Measurements from ENCODE around the gene NFAM1. TPM values are rescaled to one million over a fixed set of nuclear protein-coding genes. Genes with fewer than 3 reads are reported as not detected.

Gene NFAM1
- total RNA-seq, 1 donor from 2014 or later: 0.19 TPM

- H3K36me3 Mint-ChIP-seq: no peaks in the 10 kb centered on the region
- TF ChIP-seq EZH2 (IDR thresholded peaks at IDR 0.05): no peak
- no peak for TF ChIP-seq EZH2phosphoT487 (IDR thresholded peaks at IDR 0.05)
- TF ChIP-seq CTCF (IDR thresholded peaks at IDR 0.05): no peak
- H3K4me3 Mint-ChIP-seq: no peak overlapping the region
- H3K27me3 Mint-ChIP-seq (ENCODE audit: insufficient read depth, low read depth): peaks cover 24% of the 10 kb centered on the region
- DNase-seq (ENCODE audit: low spot score): no peak
- H3K27ac ChIP-seq: no peak overlapping the region
- H3K36me3 ChIP-seq: no peaks in the 10 kb centered on the region
- H4K20me1 ChIP-seq (ENCODE audit: low read depth): no peaks in the 10 kb centered on the region
- no peaks in the 10 kb centered on the region for H3K27me3 ChIP-seq
- H3K4me3 ChIP-seq: no peak overlapping the region
- H3K9ac ChIP-seq: no peak overlapping the region
- H3K79me2 ChIP-seq (ENCODE audit: low read depth): no peaks in the 10 kb centered on the region
- peak overlapping the region; percentile 27 for H3K4me2 ChIP-seq
- no peak overlapping the region for H2AFZ ChIP-seq (replicated peaks)
- no peaks in the 10 kb centered on the region for H3K9me3 Mint-ChIP-seq
- H3K9me3 ChIP-seq (ENCODE audit: low read depth): no peaks in the 10 kb centered on the region
- peak overlapping the region; percentile 30 for H3K27ac Mint-ChIP-seq
- H3F3A ChIP-seq (ENCODE audit: low read depth): peaks cover 26% of the 10 kb centered on the region
- peaks cover 33% of the 10 kb centered on the region for H3K4me1 ChIP-seq
- peaks cover 56% of the 10 kb centered on the region for H3K4me1 Mint-ChIP-seq
Observed at GRCh38 chr22:42380769-42381551, 51.2 kb downstream of the NFAM1 start.

GRCh38 chr22:42379966-42380537, 52.2 kb downstream of the NFAM1 start:
- Mint-ChIP-seq H3K27me3 (ENCODE audit: insufficient read depth, low read depth) (peaks cover 19% of the 10 kb centered on the region), H3K4me1 (peaks cover 58% of the 10 kb centered on the region), H3K4me3 (peak overlapping the region; percentile 35), H3K27ac (peak overlapping the region; percentile 44), H3K36me3 (no peaks in the 10 kb centered on the region), H3K9me3 (no peaks in the 10 kb centered on the region)
- H3K4me1 ChIP-seq: peaks cover 35% of the 10 kb centered on the region
- H2AFZ ChIP-seq (replicated peaks): no peak overlapping the region
- no peaks in the 10 kb centered on the region for H3K27me3 ChIP-seq
- peaks cover 27% of the 10 kb centered on the region for H3F3A ChIP-seq (ENCODE audit: low read depth)
- DNase-seq (ENCODE audit: low spot score): no peak
- no peaks in the 10 kb centered on the region for H4K20me1 ChIP-seq (ENCODE audit: low read depth)
- no peak overlapping the region for H3K27ac ChIP-seq
- TF ChIP-seq CTCF (IDR thresholded peaks at IDR 0.05): no peak
- H3K4me2 ChIP-seq: peak overlapping the region; percentile 21
- H3K79me2 ChIP-seq (ENCODE audit: low read depth): no peaks in the 10 kb centered on the region
- no peak overlapping the region for H3K9ac ChIP-seq
- no peaks in the 10 kb centered on the region for H3K9me3 ChIP-seq (ENCODE audit: low read depth)
- H3K36me3 ChIP-seq: no peaks in the 10 kb centered on the region
- no peak overlapping the region for H3K4me3 ChIP-seq

GRCh38 chr22:42376711-42377554, 55.3 kb downstream of the NFAM1 start:
- Histone ChIP-seq H3K4me3 (no peak overlapping the region), H3F3A (ENCODE audit: low read depth) (peaks cover 30% of the 10 kb centered on the region), H3K36me3 (no peaks in the 10 kb centered on the region), H2AFZ (replicated peaks) (no peak overlapping the region), H3K27me3 (no peaks in the 10 kb centered on the region), H3K9me3 (ENCODE audit: low read depth) (no peaks in the 10 kb centered on the region), H3K27ac (peak overlapping the region; percentile 56), H4K20me1 (ENCODE audit: low read depth) (no peaks in the 10 kb centered on the region), H3K79me2 (ENCODE audit: low read depth) (no peaks in the 10 kb centered on the region), H3K9ac (no peak overlapping the region), H3K4me2 (peak overlapping the region; percentile 44), H3K4me1 (peaks cover 35% of the 10 kb centered on the region)
- peaks cover 15% of the 10 kb centered on the region for H3K27me3 Mint-ChIP-seq (ENCODE audit: insufficient read depth, low read depth)
- H3K36me3 Mint-ChIP-seq: no peaks in the 10 kb centered on the region
- H3K4me3 Mint-ChIP-seq: no peak overlapping the region
- DNase-seq (ENCODE audit: low spot score): peak; percentile 91
- H3K9me3 Mint-ChIP-seq: no peaks in the 10 kb centered on the region
- H3K4me1 Mint-ChIP-seq: peaks cover 68% of the 10 kb centered on the region
- H3K27ac Mint-ChIP-seq: no peak overlapping the region
- TF ChIP-seq CTCF (IDR thresholded peaks at IDR 0.05) (no peak), EZH2phosphoT487 (IDR thresholded peaks at IDR 0.05) (no peak), EZH2 (IDR thresholded peaks at IDR 0.05) (no peak)

All from neural progenitor cell (in vitro differentiated cells).